ENCODE data around the gene HOXC10.

The HOXC10 gene

DNA sequence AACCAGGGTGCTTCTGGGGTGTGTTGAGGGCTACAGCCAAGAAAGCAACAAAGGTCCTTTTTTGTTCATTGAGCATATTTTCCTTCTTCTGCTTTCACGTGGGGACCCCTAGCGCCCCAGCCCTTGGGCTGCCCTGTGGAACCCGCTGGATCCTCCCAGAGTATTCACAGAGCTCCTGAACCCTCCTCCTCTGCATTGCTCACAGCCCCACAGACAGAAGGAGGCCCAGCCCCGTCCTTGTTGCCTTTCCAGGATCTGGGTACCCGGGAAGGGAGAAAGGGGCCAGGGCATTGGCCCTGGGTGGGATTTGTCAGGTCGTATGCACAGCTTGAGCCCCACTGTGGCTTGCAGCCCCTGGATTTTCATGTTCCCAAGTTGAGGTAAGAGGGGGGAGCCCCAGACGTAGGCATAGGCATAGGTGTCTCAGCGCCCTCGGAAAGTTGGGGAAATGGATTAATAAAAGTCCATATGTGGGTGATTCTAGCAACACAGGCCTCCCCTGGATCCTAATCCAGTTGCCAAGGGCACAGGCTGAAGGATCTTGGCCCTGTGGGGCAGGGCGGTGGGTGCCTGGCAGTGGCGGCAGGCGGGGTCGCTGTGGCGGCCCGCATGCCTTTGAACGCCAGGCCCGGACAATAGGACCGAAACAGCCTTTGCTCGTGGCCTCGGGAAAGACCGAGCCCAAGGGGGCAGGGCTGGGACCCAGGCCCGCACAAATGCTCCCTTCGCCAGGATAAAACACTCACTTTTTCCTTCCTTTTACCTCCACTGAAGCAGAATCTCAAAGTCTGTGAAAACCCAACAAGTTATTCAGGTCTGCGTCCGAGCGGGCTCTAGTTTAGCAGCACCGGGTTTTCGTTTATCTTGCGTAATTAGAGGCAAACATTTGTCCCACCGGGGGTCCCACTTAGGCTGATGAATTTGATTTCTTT, 3.0 kb upstream of the HOXC10 start:
- Mint-ChIP-seq H3K36me3 (ENCODE audit: low read depth) (peaks cover 3% of the 10 kb centered on the region), H3K4me1 (peaks cover 24% of the 10 kb centered on the region), H3K9me3 (no peaks in the 10 kb centered on the region), H3K4me3 (peak overlapping the region; percentile 95 to 99 (median 96)), H3K27ac (peak overlapping the region; percentile 87 to 100 (median 97)), H3K27me3 (ENCODE audit: low read depth) (peaks cover 100% of the 10 kb centered on the region)
- TF ChIP-seq CTCF (IDR thresholded peaks at IDR 0.05; ENCODE audit: unreplicated experiment in 3 of 3), result no peak

- H3K27me3 Mint-ChIP-seq (ENCODE audit: low read depth), result peaks cover 100% of the 10 kb centered on the region
- peak overlapping the region; percentile 95 to 99 (median 96) for H3K4me3 Mint-ChIP-seq
- H3K27ac Mint-ChIP-seq, result peak overlapping the region; percentile 87 to 100 (median 97)
- H3K9me3 Mint-ChIP-seq, result no peaks in the 10 kb centered on the region
- peaks cover 27% of the 10 kb centered on the region for H3K4me1 Mint-ChIP-seq
- no peak for TF ChIP-seq CTCF (IDR thresholded peaks at IDR 0.05; ENCODE audit: unreplicated experiment in 3 of 3)
- H3K36me3 Mint-ChIP-seq (ENCODE audit: low read depth), result peaks cover 7% of the 10 kb centered on the region
Observed at GRCh38 chr12:53982648-53983567, 2.0 kb upstream of the HOXC10 start.

DNA sequence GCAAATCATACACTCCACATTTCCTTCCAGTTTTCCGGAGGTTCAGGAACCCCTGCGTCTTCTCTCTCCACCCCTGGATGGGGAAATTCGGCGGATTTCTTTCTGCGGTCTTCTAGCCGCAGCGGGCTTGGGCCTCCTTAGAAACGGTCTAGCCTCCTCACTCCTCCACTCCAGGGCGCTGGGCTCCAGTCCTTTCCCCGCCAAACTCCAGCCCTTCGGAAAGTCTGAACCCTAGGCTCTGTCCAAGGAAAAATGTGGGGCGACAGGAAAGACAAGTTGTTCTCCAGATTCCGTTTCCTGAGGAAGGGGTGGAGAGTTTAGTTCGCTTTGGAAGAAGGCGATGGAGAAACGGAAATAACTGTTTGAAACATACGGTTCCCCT, 1.4 kb upstream of the HOXC10 start:
- Mint-ChIP-seq H3K27me3 (ENCODE audit: low read depth) (peaks cover 100% of the 10 kb centered on the region), H3K4me3 (peak overlapping the region; percentile 95 to 99 (median 96)), H3K27ac (peak overlapping the region; percentile 87 to 100 (median 97)), H3K36me3 (ENCODE audit: low read depth) (peaks cover 7% of the 10 kb centered on the region), H3K4me1 (peaks cover 32% of the 10 kb centered on the region), H3K9me3 (no peaks in the 10 kb centered on the region)
- no peak for TF ChIP-seq CTCF (IDR thresholded peaks at IDR 0.05; ENCODE audit: unreplicated experiment in 3 of 3)

DNA sequence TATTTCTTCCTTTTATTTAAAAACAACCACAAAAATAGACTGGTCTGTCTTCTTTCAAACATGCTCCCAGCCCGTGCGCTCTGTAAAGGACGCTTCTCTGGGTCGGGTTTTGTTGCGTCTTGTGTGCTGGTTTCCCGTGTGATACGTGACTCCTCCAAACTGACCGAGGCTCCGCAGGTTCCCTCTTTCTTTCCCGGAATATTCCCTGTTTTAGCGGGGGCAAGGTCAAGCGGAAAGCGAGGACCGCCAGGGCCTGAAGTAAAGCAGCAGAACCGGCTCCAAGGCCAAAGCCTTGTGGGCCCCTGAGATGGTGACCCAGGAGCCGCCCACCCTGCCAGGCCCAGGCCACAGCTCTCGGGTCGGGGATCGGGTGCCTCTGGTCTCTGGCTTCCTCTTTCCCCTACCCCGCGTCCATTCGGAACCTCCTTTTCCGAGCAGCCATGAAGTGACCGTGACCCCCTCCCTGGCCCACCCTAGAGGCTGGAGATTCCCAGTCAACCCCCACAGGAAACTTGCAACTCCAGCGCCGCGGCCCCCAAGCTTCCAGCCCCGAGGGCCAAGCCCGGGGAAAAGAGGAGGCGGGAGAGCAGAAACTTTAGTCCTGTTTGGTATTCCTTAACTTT, 885 bp upstream of the HOXC10 start:
- Mint-ChIP-seq H3K4me1 (peaks cover 33% of the 10 kb centered on the region), H3K36me3 (ENCODE audit: low read depth) (peaks cover 7% of the 10 kb centered on the region), H3K27ac (peak overlapping the region; percentile 87 to 100 (median 97)), H3K27me3 (ENCODE audit: low read depth) (peaks cover 100% of the 10 kb centered on the region), H3K9me3 (no peaks in the 10 kb centered on the region), H3K4me3 (peak overlapping the region; percentile 95 to 99 (median 96))
- no peak for TF ChIP-seq CTCF (IDR thresholded peaks at IDR 0.05; ENCODE audit: unreplicated experiment in 3 of 3)

- Mint-ChIP-seq H3K36me3 (ENCODE audit: low read depth) (peaks cover 21% of the 10 kb centered on the region), H3K27ac (peak overlapping the region; percentile 95 to 100 (median 97)), H3K27me3 (ENCODE audit: low read depth) (peaks cover 100% of the 10 kb centered on the region), H3K4me3 (peak overlapping the region; percentile 95 to 99 (median 96)), H3K4me1 (peaks cover 49% of the 10 kb centered on the region), H3K9me3 (no peaks in the 10 kb centered on the region)
- no peak for TF ChIP-seq CTCF (IDR thresholded peaks at IDR 0.05; ENCODE audit: unreplicated experiment in 3 of 3)
Observed at GRCh38 chr12:53985692-53985993, 697 bp downstream of the HOXC10 start.

Data from nephron (organoid).